ENCODE results near the gene INTS13.

Gene INTS13

DNA sequence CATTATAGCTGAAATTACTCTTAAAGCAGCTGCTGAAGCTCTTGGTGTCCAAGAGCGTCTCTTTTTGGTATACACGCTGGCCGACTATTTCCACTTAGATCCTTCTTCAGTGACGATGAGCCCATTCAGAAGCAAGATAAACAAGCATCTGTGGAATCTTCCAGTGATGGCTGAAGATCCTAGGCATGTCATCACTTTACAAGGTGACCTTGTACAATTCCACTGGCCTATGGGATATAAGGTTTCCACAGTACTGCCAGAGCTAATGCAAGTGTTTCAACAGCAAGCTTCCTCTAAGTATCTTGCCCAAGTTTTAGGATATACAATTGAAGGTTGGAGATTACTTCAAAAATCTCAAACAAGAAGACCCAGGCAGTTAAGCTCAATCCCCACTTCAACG, 47.0 kb downstream of the INTS13 start:
- DNase-seq (ENCODE audit: low read depth), result no peak
- TF ChIP-seq, protein P1, sequence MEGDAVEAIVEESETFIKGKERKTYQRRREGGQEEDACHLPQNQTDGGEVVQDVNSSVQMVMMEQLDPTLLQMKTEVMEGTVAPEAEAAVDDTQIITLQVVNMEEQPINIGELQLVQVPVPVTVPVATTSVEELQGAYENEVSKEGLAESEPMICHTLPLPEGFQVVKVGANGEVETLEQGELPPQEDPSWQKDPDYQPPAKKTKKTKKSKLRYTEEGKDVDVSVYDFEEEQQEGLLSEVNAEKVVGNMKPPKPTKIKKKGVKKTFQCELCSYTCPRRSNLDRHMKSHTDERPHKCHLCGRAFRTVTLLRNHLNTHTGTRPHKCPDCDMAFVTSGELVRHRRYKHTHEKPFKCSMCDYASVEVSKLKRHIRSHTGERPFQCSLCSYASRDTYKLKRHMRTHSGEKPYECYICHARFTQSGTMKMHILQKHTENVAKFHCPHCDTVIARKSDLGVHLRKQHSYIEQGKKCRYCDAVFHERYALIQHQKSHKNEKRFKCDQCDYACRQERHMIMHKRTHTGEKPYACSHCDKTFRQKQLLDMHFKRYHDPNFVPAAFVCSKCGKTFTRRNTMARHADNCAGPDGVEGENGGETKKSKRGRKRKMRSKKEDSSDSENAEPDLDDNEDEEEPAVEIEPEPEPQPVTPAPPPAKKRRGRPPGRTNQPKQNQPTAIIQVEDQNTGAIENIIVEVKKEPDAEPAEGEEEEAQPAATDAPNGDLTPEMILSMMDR (conservative IDR thresholded peaks at IDR 0.05; ENCODE audit: low read depth, low read length), result no peak
- H3K4me3 ChIP-seq (ENCODE audit: low read depth, low read length), result no peak overlapping the region

DNA sequence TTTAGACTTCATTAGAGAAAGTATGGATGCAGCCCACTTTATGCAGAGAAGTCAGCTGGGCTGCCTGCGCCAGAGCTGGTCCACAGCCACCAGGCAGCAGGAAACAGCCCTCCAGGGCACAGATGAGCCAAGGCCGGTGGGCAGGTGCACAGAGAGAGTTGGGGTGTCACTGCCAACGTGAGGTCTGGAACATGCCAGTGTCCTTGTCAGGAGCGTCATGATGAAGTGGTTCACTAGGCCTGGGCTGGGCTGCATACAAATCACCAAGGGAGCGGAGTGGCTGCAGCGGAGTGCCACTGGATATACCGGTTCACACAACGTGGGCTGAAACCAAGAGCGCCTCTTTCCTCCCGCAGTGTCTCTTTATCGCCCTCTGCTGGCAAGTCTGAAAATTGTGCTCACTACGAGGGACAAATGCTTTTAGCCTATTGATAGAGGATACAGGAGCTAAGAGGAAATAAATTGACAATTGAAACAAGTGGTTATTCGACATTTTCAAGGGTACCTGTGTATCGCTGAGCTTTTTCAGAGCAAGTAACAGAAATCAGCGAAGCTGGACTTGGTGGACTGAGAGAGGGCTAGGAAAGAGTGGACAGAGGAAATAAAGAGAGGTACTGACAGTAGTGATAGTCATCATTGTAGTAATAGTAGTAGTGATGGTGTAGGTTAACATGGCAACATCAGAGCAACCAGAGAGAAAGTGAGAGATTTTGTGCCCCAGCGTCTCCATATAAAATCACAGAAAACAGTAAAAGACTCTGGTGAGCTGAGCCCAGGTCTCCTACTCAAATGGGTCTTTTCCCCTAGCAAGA, 52.8 kb downstream of the INTS13 start:
- H3K4me3 ChIP-seq (ENCODE audit: low read depth, low read length), result peak overlapping the region; percentile 20
- DNase-seq (ENCODE audit: low read depth), result peak; percentile 90
- TF ChIP-seq, protein P1 (conservative IDR thresholded peaks at IDR 0.05; ENCODE audit: low read depth, low read length), result peak; percentile 96

DNA sequence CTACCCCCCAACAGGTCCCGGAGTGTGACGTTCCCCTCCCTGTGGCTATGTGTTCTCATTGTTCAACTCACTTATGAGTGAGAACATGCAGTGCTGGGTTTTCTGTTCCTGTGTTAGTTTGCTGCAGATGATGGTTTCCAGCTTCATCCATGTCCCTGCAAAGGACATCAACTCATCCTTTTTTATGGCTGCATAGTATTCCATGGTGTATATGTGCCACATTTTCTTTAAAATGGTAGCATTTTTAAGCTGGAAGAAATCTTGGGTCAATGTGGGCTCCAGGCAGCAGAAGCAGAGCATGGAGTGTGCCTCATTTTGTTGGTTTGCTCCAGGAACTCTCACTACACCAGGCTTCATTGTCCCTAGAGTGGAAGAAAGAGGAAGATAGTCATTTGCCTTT, 57.2 kb downstream of the INTS13 start:
- TF ChIP-seq, protein P1 (conservative IDR thresholded peaks at IDR 0.05; ENCODE audit: low read depth, low read length), result no peak
- no peak overlapping the region for H3K4me3 ChIP-seq (ENCODE audit: low read depth, low read length)
- DNase-seq (ENCODE audit: low read depth), result no peak

DNA sequence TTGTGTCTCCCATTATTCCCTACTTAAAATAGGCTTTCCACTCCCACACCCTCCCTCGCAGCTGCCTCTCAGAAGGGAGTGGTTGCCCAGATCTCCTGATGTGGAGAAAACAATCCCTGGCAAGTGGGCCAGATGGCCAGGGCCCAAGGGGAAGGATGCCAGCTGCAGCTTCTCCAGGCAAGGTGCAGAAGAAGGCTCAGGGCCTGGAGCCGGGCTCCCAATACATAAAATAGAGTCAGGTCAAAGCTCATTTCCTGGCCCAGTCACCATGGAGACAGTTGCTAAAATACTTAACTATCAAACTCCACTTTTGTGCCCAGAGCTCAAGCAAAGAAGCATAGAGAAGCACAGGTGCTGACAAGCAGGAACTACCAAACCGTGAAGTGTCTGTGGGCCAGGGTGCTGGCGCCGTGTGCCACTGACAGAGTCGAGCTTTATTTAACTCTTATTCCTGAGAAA, 59.1 kb downstream of the INTS13 start:
- TF ChIP-seq, protein P1 (conservative IDR thresholded peaks at IDR 0.05; ENCODE audit: low read depth, low read length), result no peak
- no peak overlapping the region for H3K4me3 ChIP-seq (ENCODE audit: low read depth, low read length)
- DNase-seq (ENCODE audit: low read depth), result peak; percentile 26

DNA sequence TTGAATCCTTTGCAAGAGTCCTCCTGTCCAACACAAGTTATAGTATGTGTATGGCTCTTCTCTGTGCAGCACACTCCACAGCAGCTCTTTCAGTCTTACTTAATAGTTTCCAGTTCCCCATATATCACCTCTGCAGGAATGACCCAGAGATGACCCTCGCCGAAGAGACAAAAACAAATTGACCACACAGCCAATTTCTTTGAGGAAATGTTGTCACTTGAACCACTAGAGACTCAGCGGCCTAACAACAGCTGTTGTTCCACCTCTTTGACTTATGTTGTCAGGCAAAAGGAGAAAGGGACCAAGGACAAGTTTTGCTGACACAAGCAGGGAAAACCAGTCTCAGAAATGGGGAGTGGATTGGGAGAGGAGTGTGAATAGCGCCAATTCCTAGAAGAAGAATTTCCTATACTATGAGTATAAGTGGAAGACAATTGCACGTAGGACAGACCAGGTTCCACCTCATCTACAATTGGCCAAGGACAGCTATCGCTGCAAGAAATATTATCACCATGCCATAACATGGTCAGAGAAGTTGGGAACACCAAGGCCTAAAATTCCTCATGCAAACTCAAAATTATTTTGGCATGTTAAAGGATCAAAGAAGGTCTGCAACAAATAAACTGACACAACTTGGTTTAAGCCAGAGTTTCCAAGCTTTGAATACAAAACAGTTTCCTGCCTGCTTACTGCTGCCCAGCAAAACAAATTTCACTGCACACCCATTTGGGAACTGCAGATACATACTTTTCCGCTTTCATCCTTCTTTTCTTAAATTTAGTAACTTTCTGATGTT, 63.1 kb downstream of the INTS13 start:
- no peak for DNase-seq (ENCODE audit: low read depth)
- TF ChIP-seq, protein P1 (conservative IDR thresholded peaks at IDR 0.05; ENCODE audit: low read depth, low read length), result no peak
- H3K4me3 ChIP-seq (ENCODE audit: low read depth, low read length), result no peak overlapping the region

DNA sequence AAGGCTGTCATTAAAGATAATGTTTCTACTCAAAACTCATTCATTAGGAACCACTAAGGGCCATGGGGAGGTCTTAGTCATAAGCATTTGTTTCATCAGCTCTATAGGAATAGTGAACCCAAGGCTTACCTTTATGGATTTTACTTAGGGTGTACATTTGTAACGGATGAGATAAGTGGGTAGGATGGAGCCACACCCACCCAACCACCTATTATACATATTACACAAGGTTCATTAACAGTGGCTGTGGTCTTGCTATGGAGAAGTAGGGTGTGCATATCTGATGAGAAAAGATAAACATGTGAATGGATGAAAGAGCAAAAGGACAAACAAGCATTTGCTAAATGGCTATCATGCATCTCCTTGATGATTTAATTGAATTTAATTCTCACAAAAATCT, 65.2 kb downstream of the INTS13 start:
- TF ChIP-seq, protein P1 (conservative IDR thresholded peaks at IDR 0.05; ENCODE audit: low read depth, low read length), result no peak
- DNase-seq (ENCODE audit: low read depth), result no peak
- no peak overlapping the region for H3K4me3 ChIP-seq (ENCODE audit: low read depth, low read length)

All from choroid plexus epithelial cell (primary cell).